ENCODE measurements around the gene OBSCN.

GRCh38 chr1:228415221-228415620 lies 207.4 kb downstream of the OBSCN start:
- no peak for TF ChIP-seq CTCF (IDR thresholded peaks at IDR 0.05)
- TF ChIP-seq ZFX (IDR thresholded peaks at IDR 0.05; ENCODE audit: borderline replicate concordance), result no peak

Measured in 22Rv1 (cell line).